ENCODE measurements around the gene NFATC2.

The NFATC2 gene

GRCh38 chr20:51354769-51355319 lies 187.7 kb downstream of the NFATC2 start:
- Histone ChIP-seq H3K36me3 (no peaks in the 10 kb centered on the region), H3K27ac (no peak overlapping the region), H3K4me3 (ENCODE audit: low read depth, low read length) (no peak overlapping the region), H3K9me3 (ENCODE audit: severe bottlenecking) (no peaks in the 10 kb centered on the region), H3K27me3 (ENCODE audit: insufficient read depth, low read depth, severe bottlenecking) (peaks cover 75% of the 10 kb centered on the region)
- TF ChIP-seq CTCF (IDR thresholded peaks at IDR 0.05; ENCODE audit: low read depth, low read length), result no peak
- no peak for DNase-seq

- no peaks in the 10 kb centered on the region for H3K9me3 ChIP-seq (ENCODE audit: severe bottlenecking)
- DNase-seq, result no peak
- no peak overlapping the region for H3K4me3 ChIP-seq (ENCODE audit: low read depth, low read length)
- TF ChIP-seq CTCF (IDR thresholded peaks at IDR 0.05; ENCODE audit: low read depth, low read length), result no peak
- peaks cover 75% of the 10 kb centered on the region for H3K27me3 ChIP-seq (ENCODE audit: insufficient read depth, low read depth, severe bottlenecking)
- H3K36me3 ChIP-seq, result no peaks in the 10 kb centered on the region
- H3K27ac ChIP-seq, result no peak overlapping the region
These were observed 188.2 kb downstream of the NFATC2 start for GRCh38 chr20:51354191-51354768.

GRCh38 chr20:51353491-51353890 lies 189.0 kb downstream of the NFATC2 start:
- Histone ChIP-seq H3K36me3 (no peaks in the 10 kb centered on the region), H3K9me3 (ENCODE audit: severe bottlenecking) (no peaks in the 10 kb centered on the region), H3K27me3 (ENCODE audit: insufficient read depth, low read depth, severe bottlenecking) (peaks cover 75% of the 10 kb centered on the region), H3K27ac (no peak overlapping the region), H3K4me3 (ENCODE audit: low read depth, low read length) (no peak overlapping the region)
- TF ChIP-seq CTCF (IDR thresholded peaks at IDR 0.05; ENCODE audit: low read depth, low read length), result no peak
- no peak for DNase-seq

GRCh38 chr20:51352791-51353190 lies 189.7 kb downstream of the NFATC2 start:
- TF ChIP-seq CTCF (IDR thresholded peaks at IDR 0.05; ENCODE audit: low read depth, low read length), result no peak
- DNase-seq, result no peak
- H3K4me3 ChIP-seq (ENCODE audit: low read depth, low read length), result no peak overlapping the region
- no peak overlapping the region for H3K27ac ChIP-seq
- peaks cover 82% of the 10 kb centered on the region for H3K27me3 ChIP-seq (ENCODE audit: insufficient read depth, low read depth, severe bottlenecking)
- no peaks in the 10 kb centered on the region for H3K36me3 ChIP-seq
- H3K9me3 ChIP-seq (ENCODE audit: severe bottlenecking), result no peaks in the 10 kb centered on the region

GRCh38 chr20:51350941-51351631 lies 191.4 kb downstream of the NFATC2 start:
- no peak for TF ChIP-seq CTCF (IDR thresholded peaks at IDR 0.05; ENCODE audit: low read depth, low read length)
- Histone ChIP-seq H3K36me3 (no peaks in the 10 kb centered on the region), H3K27me3 (ENCODE audit: insufficient read depth, low read depth, severe bottlenecking) (peaks cover 72% of the 10 kb centered on the region), H3K4me3 (ENCODE audit: low read depth, low read length) (no peak overlapping the region), H3K27ac (no peak overlapping the region), H3K9me3 (ENCODE audit: severe bottlenecking) (no peaks in the 10 kb centered on the region)
- DNase-seq, result no peak
